ENCODE data around the gene TEAD1. TPM values are rescaled to one million over a fixed set of nuclear protein-coding genes. Genes with fewer than 3 reads are reported as not detected.

The TEAD1 gene
- total and polyA plus RNA-seq, 10 of the 15 experiments (the other 5 are each of a cell fraction or from before 2014, with no cell fraction given) = 0.01 to 0.59 (median 0.04) TPM; not detected in 6

DNA sequence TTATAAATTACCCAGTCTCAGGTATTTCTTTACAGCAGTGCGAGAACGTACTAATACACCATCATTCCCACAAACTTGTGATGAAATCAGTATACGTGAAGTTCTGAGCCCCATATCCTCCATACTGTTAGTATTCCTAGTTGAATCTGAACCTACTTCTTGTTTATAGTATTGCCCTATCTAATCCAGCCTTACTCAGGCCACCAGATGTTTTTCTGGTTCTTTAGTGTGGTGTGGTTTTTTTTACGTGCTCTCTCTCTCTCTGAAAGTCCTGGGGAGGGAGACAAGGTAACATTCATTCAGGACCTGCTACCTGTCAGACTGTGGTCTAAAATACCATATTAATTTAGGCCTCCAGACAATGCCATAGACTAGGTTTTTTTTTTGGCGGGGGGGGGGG, 47.6 kb upstream of the TEAD1 start:
- no peak for DNase-seq (ENCODE audit: low read depth, low spot score)
- WGBS (ENCODE audit: insufficient coverage, insufficient replicate concordance, low lambda C conversion rate, missing lambda C conversion rate) = 90% methylated on average over 4 of the region's 5 CpGs
- POLR2A ChIA-PET = no interaction called here
- RAD21 ChIA-PET (ENCODE audit: unreplicated experiment) = no interaction called here
- CTCF ChIA-PET = no interaction called here
- H2AFZ ChIP-seq (ENCODE audit: control insufficient read depth, low read depth, low read length) = no peak overlapping the region
- BruUV-seq (replicated peaks) = no TSS peak
- no peaks in the 10 kb centered on the region for H3K27me3 ChIP-seq (replicated peaks in 1 of 2; ENCODE audit: control insufficient read depth in 2 of 2, insufficient read depth in 2 of 2, low read length in 1 of 2)
- in situ Hi-C loops (cut with MboI) = no loop called here
- ATAC-seq = no peak
- no peak overlapping the region for H3K4me2 ChIP-seq (ENCODE audit: control insufficient read depth, insufficient read depth)
- FAIRE-seq = no peak
- H3K9ac ChIP-seq (ENCODE audit: control insufficient read depth, insufficient read depth, low read length) = no peak overlapping the region
- no peaks in the 10 kb centered on the region for H3K4me1 ChIP-seq (ENCODE audit: control insufficient read depth, insufficient read depth, low read length)
- no peaks in the 10 kb centered on the region for H3K36me3 ChIP-seq (ENCODE audit: control insufficient read depth in 2 of 2, insufficient read depth in 2 of 2, low read length in 1 of 2)
- SMC1A ChIA-PET (ENCODE audit: uncharacterized antibody, unreplicated experiment) = no interaction called here
- intact Hi-C loops (cut with micrococcal nuclease; ENCODE audit: unreplicated experiment) = no loop called here
- H3K27ac ChIP-seq (ENCODE audit: control insufficient read depth, insufficient read depth) = no peak overlapping the region
- H3K4me3 ChIP-seq = no peak overlapping the region
- no peaks in the 10 kb centered on the region for H3K9me3 ChIP-seq (replicated peaks; ENCODE audit: control insufficient read depth, insufficient read depth, low read length)
- H3K79me2 ChIP-seq (ENCODE audit: control insufficient read depth, insufficient read depth, low read length) = no peaks in the 10 kb centered on the region
- no peaks in the 10 kb centered on the region for H4K20me1 ChIP-seq (ENCODE audit: control insufficient read depth, insufficient read depth)
- TF ChIP-seq CHD4 (IDR thresholded peaks at IDR 0.05) = no peak
- no peak for TF ChIP-seq WRNIP1 (IDR thresholded peaks at IDR 0.05; ENCODE audit: borderline replicate concordance, low read depth, low read length)

DNA sequence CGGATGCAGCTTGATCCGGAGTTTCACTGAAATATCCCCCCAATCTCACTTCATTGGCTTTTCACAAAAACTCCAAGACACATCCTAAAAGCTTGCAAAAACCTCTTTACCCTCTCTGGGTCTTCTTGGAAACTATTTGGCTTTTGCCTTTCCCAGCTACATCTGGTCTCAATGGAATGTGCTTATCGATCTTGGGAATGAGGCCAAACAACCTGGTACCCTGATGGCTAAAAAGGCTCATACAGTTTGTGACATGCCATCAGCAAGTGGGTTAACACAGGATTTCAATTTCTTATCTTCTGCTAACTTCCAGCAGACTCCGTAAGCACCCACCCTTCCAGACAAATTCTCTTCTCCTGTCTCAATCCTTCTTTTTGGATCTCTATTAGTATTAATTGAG, 45.9 kb upstream of the TEAD1 start:
- Histone ChIP-seq H3K27ac (ENCODE audit: control insufficient read depth, insufficient read depth) (no peak overlapping the region), H3K36me3 (ENCODE audit: control insufficient read depth in 2 of 2, insufficient read depth in 2 of 2, low read length in 1 of 2) (no peaks in the 10 kb centered on the region), H3K4me3 (no peak overlapping the region), H4K20me1 (ENCODE audit: control insufficient read depth, insufficient read depth) (no peaks in the 10 kb centered on the region), H3K9ac (ENCODE audit: control insufficient read depth, insufficient read depth, low read length) (no peak overlapping the region), H2AFZ (ENCODE audit: control insufficient read depth, low read depth, low read length) (no peak overlapping the region), H3K9me3 (replicated peaks; ENCODE audit: control insufficient read depth, insufficient read depth, low read length) (no peaks in the 10 kb centered on the region), H3K79me2 (ENCODE audit: control insufficient read depth, insufficient read depth, low read length) (no peaks in the 10 kb centered on the region), H3K27me3 (replicated peaks in 1 of 2; ENCODE audit: control insufficient read depth in 2 of 2, insufficient read depth in 2 of 2, low read length in 1 of 2) (no peaks in the 10 kb centered on the region; a peak in 1 of 4 replicates), H3K4me1 (ENCODE audit: control insufficient read depth, insufficient read depth, low read length) (no peaks in the 10 kb centered on the region), H3K4me2 (ENCODE audit: control insufficient read depth, insufficient read depth) (no peak overlapping the region)
- ChIA-PET RAD21 (ENCODE audit: unreplicated experiment) (no interaction called here), POLR2A (no interaction called here), SMC1A (ENCODE audit: uncharacterized antibody, unreplicated experiment) (no interaction called here), CTCF (no interaction called here)
- in situ Hi-C loops (cut with MboI) (no loop called here), intact Hi-C loops (cut with micrococcal nuclease; ENCODE audit: unreplicated experiment) (no loop called here)
- BruUV-seq (replicated peaks) = no TSS peak
- FAIRE-seq (no peak), DNase-seq (ENCODE audit: low read depth, low spot score) (no peak), ATAC-seq (no peak)
- WGBS (ENCODE audit: insufficient coverage, insufficient replicate concordance, low lambda C conversion rate, missing lambda C conversion rate) = 37% methylated on average over 4 of the region's 4 CpGs
- no peak for TF ChIP-seq ZNF687 (IDR thresholded peaks at IDR 0.05)
